Right atrium auricular region (tissue), 2 donors: Measurements from ENCODE around the gene APOL4. TPM values are rescaled to one million over a fixed set of nuclear protein-coding genes. Genes with fewer than 3 reads are reported as not detected.

Experiments used
- DNase-seq: peaks from one replicate; pipeline ENCODE4 v3.0.0-alpha.2; 2019; ENCODE audit warnings: low spot score
- H3K27ac ChIP-seq, 2 donors: fragments of 200-600 bp; sonication (generic); 1 replicate in 1 of 2; 2 replicates in 1 of 2; pipeline ENCODE4 v1.5.1; 2016 to 2019
- H3K27me3 ChIP-seq, 2 donors: fragments of 200-600 bp; sonication (generic); one replicate each; pipeline versions ENCODE4 v1.5.1 to v1.6.0; 2017 to 2019
- H3K36me3 ChIP-seq: fragments of 200-600 bp; sonication (generic); one replicate; pipeline ENCODE4 v1.5.1; 2016
- H3K4me1 ChIP-seq, 2 donors: fragments of 200-600 bp; sonication (generic); one replicate each; pipeline versions ENCODE4 v1.5.1 to v1.6.0; 2017 to 2019
- H3K4me3 ChIP-seq, 2 donors: fragments of 200-600 bp; sonication (generic); 1 replicate in 1 of 2; 2 replicates in 1 of 2; pipeline ENCODE4 v1.5.1; 2017 to 2019; ENCODE audit warnings: mild to moderate bottlenecking in 1 of 2, moderate library complexity in 1 of 2
- H3K9me3 ChIP-seq, 2 donors: fragments of 200-600 bp; sonication (generic); one replicate each; pipeline ENCODE4 v1.5.1; 2019
- CTCF ChIP-seq, 2 donors: fragments of 200-600 bp; sonication (generic); IDR thresholded peaks; one replicate each; pipeline ENCODE4 v1.5.1; 2019; ENCODE audit warnings: antibody characterized with exemption in 2 of 2
- total RNA-seq, 2 donors: library from RNA; depleted of rRNA; stranded (reverse); fragments of >200 nt; gene quantifications; one replicate each; pipeline ENCODE4 v1.1.0, GENCODE V29; 2016

APOL4 gene
- total RNA-seq, 2 donors from 2014 or later: 0.24 to 2.1 TPM

- H3K9me3 ChIP-seq: no peaks in the 10 kb centered on the region
- H3K36me3 ChIP-seq: no peaks in the 10 kb centered on the region
- no peak overlapping the region for H3K27ac ChIP-seq
- no peak overlapping the region for H3K4me3 ChIP-seq
- DNase-seq: peak; percentile 23
- TF ChIP-seq CTCF (IDR thresholded peaks at IDR 0.05): no peak
- H3K4me1 ChIP-seq: no peaks in the 10 kb centered on the region
- no peaks in the 10 kb centered on the region for H3K27me3 ChIP-seq
Measured at GRCh38 chr22:36171941-36172340, 29.7 kb downstream of the APOL4 start.

- no peak overlapping the region for H3K4me3 ChIP-seq
- H3K36me3 ChIP-seq: no peaks in the 10 kb centered on the region
- no peaks in the 10 kb centered on the region for H3K4me1 ChIP-seq
- H3K27ac ChIP-seq: no peak overlapping the region
- no peaks in the 10 kb centered on the region for H3K9me3 ChIP-seq
- H3K27me3 ChIP-seq: no peaks in the 10 kb centered on the region
- DNase-seq: peak; percentile 26
- TF ChIP-seq CTCF (IDR thresholded peaks at IDR 0.05): no peak
Measured at GRCh38 chr22:36166518-36167220, 34.9 kb downstream of the APOL4 start.

- H3K9me3 ChIP-seq: no peaks in the 10 kb centered on the region
- no peaks in the 10 kb centered on the region for H3K36me3 ChIP-seq
- H3K27ac ChIP-seq: no peak overlapping the region
- H3K4me3 ChIP-seq: no peak overlapping the region
- TF ChIP-seq CTCF (IDR thresholded peaks at IDR 0.05): no peak
- no peak for DNase-seq
- H3K4me1 ChIP-seq: peaks cover 0 to 4% of the 10 kb centered on the region in 2 donors
- no peaks in the 10 kb centered on the region for H3K27me3 ChIP-seq
Measured at GRCh38 chr22:36166086-36166485, 35.5 kb downstream of the APOL4 start.

GRCh38 chr22:36165141-36165540 lies 36.5 kb downstream of the APOL4 start:
- Histone ChIP-seq H3K4me3 (no peak overlapping the region), H3K36me3 (no peaks in the 10 kb centered on the region), H3K4me1 (peaks cover 0 to 8% of the 10 kb centered on the region in 2 donors), H3K27me3 (no peaks in the 10 kb centered on the region), H3K27ac (no peak overlapping the region), H3K9me3 (no peaks in the 10 kb centered on the region)
- no peak for TF ChIP-seq CTCF (IDR thresholded peaks at IDR 0.05)
- DNase-seq: no peak

- Histone ChIP-seq H3K27ac (no peak overlapping the region), H3K36me3 (no peaks in the 10 kb centered on the region), H3K27me3 (no peaks in the 10 kb centered on the region), H3K4me3 (no peak overlapping the region), H3K4me1 (peaks cover 0 to 13% of the 10 kb centered on the region in 2 donors), H3K9me3 (no peaks in the 10 kb centered on the region)
- DNase-seq: no peak
- TF ChIP-seq CTCF (IDR thresholded peaks at IDR 0.05): no peak
Measured at GRCh38 chr22:36164621-36165020, 37.0 kb downstream of the APOL4 start.

- H3K4me1 ChIP-seq: peaks cover 0 to 23% of the 10 kb centered on the region in 2 donors
- H3K36me3 ChIP-seq: no peaks in the 10 kb centered on the region
- H3K27ac ChIP-seq: no peak overlapping the region
- no peak overlapping the region for H3K4me3 ChIP-seq
- no peaks in the 10 kb centered on the region for H3K9me3 ChIP-seq
- H3K27me3 ChIP-seq: no peaks in the 10 kb centered on the region
- DNase-seq: no peak
- no peak for TF ChIP-seq CTCF (IDR thresholded peaks at IDR 0.05)
Measured at GRCh38 chr22:36163497-36163896, 38.1 kb downstream of the APOL4 start.
